Right forelimb (tissue), 1 donor: ENCODE results near the gene IGF1R.

Source experiments
- DNase-seq: peaks from one replicate; pipeline ENCODE4 v3.0.0-alpha.2; 2018

Gene IGF1R

GRCh38 chr15:98673133-98673532 is 24.8 kb downstream of the IGF1R start:
- no peak for DNase-seq

- DNase-seq, result no peak
Observed at GRCh38 chr15:98674336-98674735, 26.0 kb downstream of the IGF1R start.

GRCh38 chr15:98676586-98677270 is 28.4 kb downstream of the IGF1R start:
- no peak for DNase-seq

GRCh38 chr15:98677345-98678059 is 29.2 kb downstream of the IGF1R start:
- no peak for DNase-seq

DNA sequence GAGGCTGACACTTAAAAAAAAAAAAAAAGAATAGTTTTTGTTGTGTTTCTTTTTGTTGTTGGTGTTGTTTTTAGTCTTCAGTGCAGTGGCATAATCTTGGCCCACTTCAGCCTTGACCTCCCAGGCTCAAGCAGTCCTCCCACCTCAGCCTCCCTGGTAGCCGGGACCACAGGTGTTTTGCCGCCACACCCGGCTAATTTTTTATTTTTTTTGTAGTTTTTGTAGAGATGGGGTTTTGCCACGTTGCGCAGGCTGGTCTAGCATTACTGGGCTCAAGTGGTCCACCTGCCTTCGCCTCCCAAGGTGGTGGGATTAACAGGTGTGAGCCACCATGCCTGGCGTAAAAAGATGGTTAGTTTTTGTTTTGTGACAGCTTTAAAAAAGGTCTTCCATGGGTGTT is 30.1 kb downstream of the IGF1R start:
- DNase-seq, result no peak

- DNase-seq, result no peak
Observed at GRCh38 chr15:98681061-98681460, 32.7 kb downstream of the IGF1R start.

GRCh38 chr15:98682992-98683701 is 34.8 kb downstream of the IGF1R start:
- no peak for DNase-seq

DNA sequence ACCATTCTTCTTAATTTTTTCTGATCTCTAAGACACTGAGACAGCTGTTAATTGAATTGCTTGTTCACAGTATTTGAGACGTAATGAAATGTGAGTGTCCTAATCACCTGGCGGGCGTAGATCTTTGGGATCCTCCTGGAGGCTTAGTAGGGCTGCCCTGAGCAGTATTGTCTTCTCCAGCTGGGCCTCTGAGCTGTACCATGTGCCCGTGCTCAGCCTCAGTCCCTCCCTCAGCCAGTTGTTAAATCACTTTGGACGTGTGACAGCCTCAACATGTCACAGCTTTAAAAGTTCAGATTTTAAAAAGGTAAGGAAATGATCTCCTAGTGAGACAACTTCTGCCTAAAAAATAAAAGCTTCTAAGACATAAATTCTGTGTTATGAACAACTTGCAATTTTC is 35.5 kb downstream of the IGF1R start:
- DNase-seq, result no peak

- no peak for DNase-seq
Observed at GRCh38 chr15:98684436-98684835, 36.1 kb downstream of the IGF1R start.

DNA sequence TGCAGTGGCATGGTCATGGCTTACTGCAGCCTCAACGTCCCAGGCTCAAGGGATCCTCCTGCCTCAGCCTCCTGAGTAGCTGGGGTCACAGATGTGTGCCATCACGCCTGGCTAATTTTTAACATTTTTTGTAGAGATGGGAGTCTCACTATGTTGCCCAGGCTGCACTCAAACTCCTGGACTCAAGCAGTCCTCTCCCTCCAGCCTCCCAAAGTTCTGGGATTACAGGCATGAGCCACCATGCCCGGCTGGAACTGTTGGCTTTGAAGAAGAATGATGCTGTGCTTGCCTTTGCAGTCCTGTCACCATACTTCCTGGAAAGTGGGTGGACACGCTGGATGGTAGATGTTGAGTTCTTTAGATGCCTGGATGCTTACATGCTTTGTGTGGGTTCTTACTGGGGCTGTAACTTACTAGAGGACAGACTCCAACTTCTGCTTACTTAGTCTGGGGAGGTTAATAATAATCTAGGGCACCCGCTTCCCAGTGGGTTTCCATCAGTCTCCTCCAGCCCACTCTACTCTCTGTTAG is 36.7 kb downstream of the IGF1R start:
- DNase-seq, result no peak

DNA sequence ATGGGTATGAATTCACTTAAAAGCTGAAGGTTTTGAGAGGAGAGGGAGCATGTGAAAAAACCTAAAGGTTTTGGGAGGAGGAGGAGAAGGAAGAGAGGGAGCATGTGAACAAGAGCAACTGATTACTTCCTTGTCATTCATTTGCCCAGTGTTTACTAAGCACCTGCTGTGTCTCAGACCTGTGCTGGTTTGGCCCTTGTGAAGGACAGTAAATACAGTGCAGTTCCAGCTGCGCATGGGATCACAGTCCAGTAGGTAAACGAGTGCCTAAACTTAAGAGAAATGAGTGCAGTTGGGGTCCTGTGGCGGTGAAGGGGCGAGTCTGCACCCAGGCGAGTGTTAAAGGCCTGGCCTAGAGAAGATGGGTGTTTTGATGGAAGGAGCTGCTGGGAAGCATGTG is 38.6 kb downstream of the IGF1R start:
- DNase-seq, result no peak

DNA sequence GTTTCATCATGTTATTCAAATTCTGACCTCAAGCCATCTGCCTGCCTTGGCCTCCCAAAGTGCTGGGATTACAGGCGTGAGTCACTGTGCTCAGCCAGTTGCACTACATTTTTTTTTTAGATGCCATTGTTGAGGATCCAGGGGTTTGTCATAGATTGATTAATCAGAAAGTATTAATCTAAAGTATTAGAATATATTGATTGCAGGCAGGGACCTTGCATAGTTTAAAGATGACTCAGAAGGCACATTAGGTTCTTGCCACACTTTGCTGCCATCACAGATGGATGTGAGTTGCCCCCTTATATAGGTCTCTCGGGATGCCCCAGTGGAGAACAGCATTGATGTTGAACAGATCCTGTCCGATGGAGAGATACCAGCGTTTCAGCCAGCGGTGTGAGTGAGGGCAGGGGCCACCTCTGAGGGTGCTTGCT is 41.1 kb downstream of the IGF1R start:
- no peak for DNase-seq

- DNase-seq, result no peak
Observed at GRCh38 chr15:98690272-98690950, 42.1 kb downstream of the IGF1R start.

DNA sequence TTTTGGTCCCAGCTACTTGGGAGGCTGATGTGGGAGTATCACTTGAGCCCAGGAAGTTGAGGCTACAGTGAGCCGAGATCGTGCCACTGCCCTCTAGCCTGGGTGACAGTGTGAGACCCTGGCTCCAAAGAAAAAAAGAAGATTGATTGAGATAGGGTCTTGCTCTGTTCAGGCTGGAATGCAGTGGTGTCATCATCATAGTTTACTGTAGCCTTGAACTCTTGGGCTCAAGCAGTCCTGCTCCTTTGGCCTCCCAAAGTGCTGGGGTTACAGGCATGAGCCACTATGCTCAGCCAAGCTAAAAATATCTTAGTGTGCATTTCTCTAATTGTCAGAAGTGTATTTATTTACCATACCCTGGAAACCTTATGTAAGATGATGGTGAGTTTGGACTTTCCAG is 43.9 kb downstream of the IGF1R start:
- DNase-seq, result no peak

DNA sequence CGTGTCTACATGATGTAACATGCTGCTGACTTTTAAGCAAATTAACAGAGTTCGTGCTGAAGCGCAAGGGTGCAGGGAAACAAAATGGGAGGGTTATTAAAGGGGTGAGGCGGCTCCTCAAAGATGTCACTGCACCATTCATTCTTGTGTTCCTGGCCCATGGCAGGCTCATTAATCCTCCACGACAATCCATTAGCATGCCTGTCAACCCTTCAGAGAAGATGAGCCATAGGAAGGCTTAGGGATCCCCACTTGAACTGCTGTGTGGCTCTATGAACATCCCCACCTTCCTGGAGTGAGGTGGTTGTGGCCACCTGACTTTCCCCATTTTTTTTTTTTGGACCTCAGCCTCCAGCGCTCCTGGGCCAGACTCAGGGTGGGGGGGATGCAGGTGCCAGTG is 45.8 kb downstream of the IGF1R start:
- DNase-seq, result no peak

DNA sequence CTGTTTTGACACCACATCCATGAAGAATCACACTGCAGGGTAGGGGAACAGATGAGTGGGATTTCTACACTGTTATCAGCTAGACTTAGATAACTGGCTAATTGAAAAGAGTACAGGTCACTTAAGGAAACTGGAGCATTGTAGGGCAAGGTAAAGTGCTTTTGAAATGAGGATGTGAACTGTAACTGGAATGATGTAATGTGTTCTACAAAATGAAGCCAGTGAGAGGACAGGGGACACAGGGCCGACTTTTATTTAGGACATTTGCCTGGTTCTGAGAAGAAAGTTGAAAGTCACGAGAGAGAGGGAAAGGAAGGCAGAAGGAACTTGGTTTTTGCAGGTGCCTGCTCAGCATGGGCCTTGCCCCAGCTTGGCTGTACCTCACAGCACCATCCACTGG is 50.5 kb downstream of the IGF1R start:
- DNase-seq, result no peak

DNA sequence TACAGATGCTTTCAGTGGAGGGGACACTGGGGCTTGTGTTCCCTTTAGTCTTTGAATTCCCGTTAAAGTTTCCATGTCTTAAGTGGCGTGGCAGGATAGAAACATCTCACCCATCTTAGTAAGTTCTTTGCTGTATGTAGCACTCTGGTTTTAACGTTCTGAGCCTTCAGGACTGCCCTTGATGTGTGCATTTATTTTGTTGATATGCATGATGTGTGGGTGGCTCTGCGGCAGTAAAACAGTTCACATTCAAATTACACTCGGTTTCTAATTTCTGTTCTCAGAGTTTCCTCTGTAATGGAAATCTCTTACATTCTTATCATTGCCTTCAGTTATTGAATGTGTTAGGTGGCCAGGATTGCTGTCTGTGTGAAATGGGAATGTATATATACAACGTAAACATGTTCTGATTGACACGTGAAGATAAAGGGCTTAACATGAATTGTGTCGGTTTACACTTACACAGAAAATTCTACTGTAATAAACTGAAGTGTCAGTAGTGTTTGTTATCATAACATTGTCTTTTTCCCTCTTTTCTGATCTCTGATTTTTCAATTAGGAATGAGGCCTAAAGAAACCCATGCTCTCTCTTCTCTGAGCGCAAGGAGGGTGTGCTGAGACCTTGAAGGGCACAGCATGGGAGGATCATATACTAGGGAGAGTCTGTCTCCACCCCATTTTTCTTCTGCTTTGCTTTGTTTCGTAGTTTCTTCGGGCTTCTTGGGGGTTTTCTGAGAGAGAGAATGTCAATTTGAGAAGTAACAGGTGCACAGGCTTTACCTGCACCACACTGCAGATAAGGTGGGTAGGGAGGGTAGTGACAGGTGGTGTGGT is 51.5 kb downstream of the IGF1R start:
- DNase-seq, result no peak

DNA sequence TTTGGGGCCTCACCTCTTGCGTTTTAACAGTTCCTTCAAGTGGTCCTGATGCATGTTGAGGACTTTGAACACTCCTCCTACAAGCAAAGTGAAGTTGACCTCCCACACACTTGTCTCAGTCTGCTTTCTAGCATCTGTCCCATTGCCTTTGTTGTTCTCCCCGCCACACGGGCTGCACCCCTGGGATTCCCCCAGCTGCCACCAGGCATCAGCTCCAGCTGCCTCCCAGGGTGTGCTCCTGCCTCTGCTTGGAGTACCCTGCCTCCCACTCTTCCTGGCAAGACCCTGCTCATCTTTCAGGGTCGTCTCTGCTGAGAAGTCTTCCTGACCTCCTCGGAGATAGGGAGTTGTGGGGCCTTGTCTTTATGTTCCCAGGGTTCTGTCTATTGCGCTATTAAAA is 52.2 kb downstream of the IGF1R start:
- no peak for DNase-seq

DNA sequence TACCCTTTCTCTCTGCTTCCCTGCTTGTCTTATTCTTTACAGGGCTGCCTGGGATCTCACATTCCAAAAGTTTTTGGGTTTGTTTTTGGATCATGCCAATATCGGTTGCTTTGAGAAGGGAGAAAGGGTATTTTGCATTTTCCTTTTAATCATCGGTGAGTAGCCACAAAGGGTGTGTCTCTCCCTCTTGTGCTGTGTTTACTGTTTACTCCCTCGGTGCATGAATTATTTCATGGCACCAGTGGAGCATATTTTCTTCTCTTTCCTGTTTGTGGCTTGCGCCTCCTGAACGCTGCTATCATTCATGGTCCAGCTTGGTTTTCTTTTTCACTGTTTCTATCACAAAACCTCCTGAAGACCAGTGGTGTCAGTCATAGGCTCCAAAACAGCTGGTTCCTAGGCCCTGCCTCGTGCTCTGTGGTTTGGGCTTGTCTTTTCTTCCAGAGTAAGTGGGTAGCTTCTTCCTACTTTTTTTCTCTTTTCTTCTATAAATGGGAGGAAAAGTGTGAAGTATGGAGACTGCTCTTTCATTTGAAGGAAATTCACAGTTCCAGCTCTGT is 54.9 kb downstream of the IGF1R start:
- no peak for DNase-seq

DNA sequence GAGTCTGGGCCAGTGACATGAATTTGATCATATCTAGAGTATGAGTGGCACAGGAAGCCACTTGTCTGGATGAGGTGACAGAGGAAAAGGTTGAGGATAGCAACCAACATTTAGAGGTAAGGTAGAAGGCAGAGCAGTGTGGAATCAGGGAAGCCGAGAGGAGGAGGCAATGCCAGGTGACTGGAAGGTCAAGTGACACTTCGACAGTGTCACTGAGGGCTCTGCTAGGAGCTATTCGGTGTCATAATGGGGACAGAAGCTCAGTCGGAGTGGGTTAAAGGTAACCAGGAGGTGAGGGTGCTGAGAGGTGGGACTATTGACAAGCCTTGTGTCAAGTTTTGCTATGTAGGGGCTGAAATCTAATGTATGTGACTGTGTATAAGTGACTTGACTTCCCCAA is 56.7 kb downstream of the IGF1R start:
- DNase-seq, result no peak

- no peak for DNase-seq
Observed at GRCh38 chr15:98706387-98706786, 58.0 kb downstream of the IGF1R start.

GRCh38 chr15:98706986-98707385 is 58.6 kb downstream of the IGF1R start:
- DNase-seq, result no peak
